Endodermal cell (in vitro differentiated cells): Measurements from ENCODE around the gene OR6B1. TPM values are rescaled to one million over a fixed set of nuclear protein-coding genes. Genes with fewer than 3 reads are reported as not detected.

Experiments used
- DNase-seq: peaks from one replicate; pipeline ENCODE4 v3.0.0-alpha.2; 2017
- H3K27ac ChIP-seq: 2 replicates; pipeline ENCODE4 v1.5.1; 2013; ENCODE audit warnings: mild to moderate bottlenecking, low read depth, low read length, moderate library complexity
- H3K27me3 ChIP-seq: 2 replicates; pipeline ENCODE4 v1.6.1; 2013; ENCODE audit warnings: mild to moderate bottlenecking, low read length, moderate library complexity; ENCODE audit not compliant: insufficient read depth, control insufficient read depth, poor library complexity, severe bottlenecking
- H3K36me3 ChIP-seq: 2 replicates; pipeline ENCODE4 v1.7.0; 2013; ENCODE audit warnings: mild to moderate bottlenecking, low read length, moderate library complexity; ENCODE audit not compliant: control insufficient read depth, insufficient read depth
- H3K4me1 ChIP-seq: one replicate; pipeline ENCODE4 v1.7.0; 2013; ENCODE audit warnings: low read length; ENCODE audit not compliant: control insufficient read depth, insufficient read depth
- H3K4me3 ChIP-seq: 2 replicates; pipeline ENCODE4 v1.5.1; 2013; ENCODE audit warnings: mild to moderate bottlenecking, low read length, moderate library complexity
- H3K9ac ChIP-seq: 2 replicates; pipeline ENCODE4 v1.6.1; 2013; ENCODE audit warnings: mild to moderate bottlenecking, low read length, moderate library complexity; ENCODE audit not compliant: poor library complexity, severe bottlenecking; ENCODE audit errors: extremely low read depth
- H3K9me3 ChIP-seq: 2 replicates; pipeline ENCODE4 v1.6.1; 2013; ENCODE audit warnings: mild to moderate bottlenecking, low read length, moderate library complexity; ENCODE audit not compliant: control insufficient read depth
- H3K27ac Mint-ChIP-seq: 2 replicates; pipeline ENCODE4 v1.8.0; 2020; ENCODE audit warnings: mixed read lengths
- H3K27me3 Mint-ChIP-seq: 2 replicates; pipeline ENCODE4 v1.8.0; 2021; ENCODE audit warnings: mild to moderate bottlenecking, mixed read lengths; ENCODE audit not compliant: insufficient read depth
- H3K36me3 Mint-ChIP-seq: 2 replicates; pipeline ENCODE4 v1.8.0; 2020; ENCODE audit warnings: low read depth, mixed read lengths
- H3K4me1 Mint-ChIP-seq: 2 replicates; pipeline ENCODE4 v1.8.0; 2020; ENCODE audit warnings: mixed read lengths
- H3K4me3 Mint-ChIP-seq: 2 replicates; pipeline ENCODE4 v1.8.0; 2020; ENCODE audit warnings: mild to moderate bottlenecking, moderate library complexity, mixed read lengths
- H3K9me3 Mint-ChIP-seq: 2 replicates; pipeline ENCODE4 v1.8.0; 2020; ENCODE audit warnings: mild to moderate bottlenecking, mixed read lengths
- CTCF ChIP-seq: fragments of 200-600 bp; sonication (generic); conservative IDR thresholded peaks from 2 replicates; pipeline ENCODE4 v1.5.0; 2021; ENCODE audit warnings: antibody characterized with exemption, mild to moderate bottlenecking
- WGBS, 2 experiments: methylation state at CpG; one replicate each; pipeline versions ENCODE4 v1.1.5 to v1.1.7; 2013; ENCODE audit warnings: missing lambda C conversion rate in 2 of 2, mixed read lengths in 1 of 2; ENCODE audit not compliant: insufficient coverage in 1 of 2, insufficient read length in 1 of 2; 5-methylcytosine and 5-hydroxymethylcytosine counted together
- total RNA-seq, 2 donors: library from RNA; stranded (reverse); fragmentation: NEBNext Ultra II Directional in 1 of 2; extraction: Animal tissue kit (Norgen Biotek cat#: 25700) in 1 of 2; gene quantifications; 2 replicates in 1 of 2; 3 replicates in 1 of 2; pipeline ENCODE4 v1.2.1, GENCODE V29; 2021

OR6B1 gene
- total RNA-seq, 2 donors from 2014 or later, result not detected

- no peak for TF ChIP-seq CTCF
- no peak for DNase-seq
- peaks cover 4% of the 10 kb centered on the region for H3K4me1 ChIP-seq
- 79 to 80% methylated on average over 4 of the region's 4 CpGs for WGBS, 2 experiments
- no peak overlapping the region for H3K27ac ChIP-seq
- Mint-ChIP-seq H3K36me3 (no peaks in the 10 kb centered on the region), H3K27ac (no peak overlapping the region), H3K27me3 (no peaks in the 10 kb centered on the region), H3K4me1 (peaks cover 13% of the 10 kb centered on the region), H3K9me3 (no peaks in the 10 kb centered on the region), H3K4me3 (no peak overlapping the region)
- H3K4me3 ChIP-seq, result no peak overlapping the region
- no peak overlapping the region for H3K9ac ChIP-seq
- no peaks in the 10 kb centered on the region for H3K9me3 ChIP-seq
- no peaks in the 10 kb centered on the region for H3K27me3 ChIP-seq
- no peaks in the 10 kb centered on the region for H3K36me3 ChIP-seq
Observed at GRCh38 chr7:144018065-144018464, 17.9 kb downstream of the OR6B1 start.

- Histone ChIP-seq H3K27ac (no peak overlapping the region), H3K27me3 (peaks cover 5% of the 10 kb centered on the region), H3K9ac (no peak overlapping the region), H3K36me3 (no peaks in the 10 kb centered on the region), H3K4me1 (peaks cover 4% of the 10 kb centered on the region), H3K9me3 (no peaks in the 10 kb centered on the region), H3K4me3 (no peak overlapping the region)
- Mint-ChIP-seq H3K9me3 (no peaks in the 10 kb centered on the region), H3K36me3 (no peaks in the 10 kb centered on the region), H3K4me1 (peaks cover 13% of the 10 kb centered on the region), H3K27ac (no peak overlapping the region), H3K4me3 (no peak overlapping the region), H3K27me3 (no peaks in the 10 kb centered on the region)
- WGBS, 2 experiments, result 71 to 72% methylated on average over 2 of the region's 2 CpGs
- DNase-seq, result no peak
- TF ChIP-seq CTCF, result no peak
Observed at GRCh38 chr7:144019457-144019856, 19.3 kb downstream of the OR6B1 start.

- no peak for TF ChIP-seq CTCF
- Histone ChIP-seq H3K9me3 (no peaks in the 10 kb centered on the region), H3K4me3 (no peak overlapping the region), H3K9ac (no peak overlapping the region), H3K27me3 (peaks cover 5% of the 10 kb centered on the region), H3K4me1 (peaks cover 4% of the 10 kb centered on the region), H3K36me3 (no peaks in the 10 kb centered on the region), H3K27ac (no peak overlapping the region)
- H3K27me3 Mint-ChIP-seq, result no peaks in the 10 kb centered on the region
- DNase-seq, result no peak
- no peaks in the 10 kb centered on the region for H3K9me3 Mint-ChIP-seq
- H3K4me1 Mint-ChIP-seq, result peaks cover 13% of the 10 kb centered on the region
- no peak overlapping the region for H3K27ac Mint-ChIP-seq
- no peak overlapping the region for H3K4me3 Mint-ChIP-seq
- no peaks in the 10 kb centered on the region for H3K36me3 Mint-ChIP-seq
- WGBS, 2 experiments, result 80 to 90% methylated on average over 2 to 3 of the region's 3 CpGs
Observed at GRCh38 chr7:144020340-144020739, 20.2 kb downstream of the OR6B1 start.
